ENCODE results near the gene MYBPC2.

MYBPC2 gene

GRCh38 chr19:50481351-50482149 lies 48.9 kb downstream of the MYBPC2 start:
- no peak for DNase-seq (ENCODE audit: low read depth in 2 of 2)

GRCh38 chr19:50482271-50482855 lies 49.7 kb downstream of the MYBPC2 start:
- no peak for DNase-seq (ENCODE audit: low read depth in 2 of 2)

GRCh38 chr19:50482916-50483315 lies 50.2 kb downstream of the MYBPC2 start:
- no peak for DNase-seq (ENCODE audit: low read depth in 2 of 2)

- no peak for DNase-seq (ENCODE audit: low read depth in 2 of 2)
Observed at GRCh38 chr19:50485284-50485955, 52.7 kb downstream of the MYBPC2 start.

GRCh38 chr19:50486823-50487515 lies 54.3 kb downstream of the MYBPC2 start:
- peak in 1 of 2 donors; percentile 30 for DNase-seq (ENCODE audit: low read depth in 2 of 2)

GRCh38 chr19:50488389-50489194 lies 55.9 kb downstream of the MYBPC2 start:
- no peak for DNase-seq (ENCODE audit: low read depth in 2 of 2)

GRCh38 chr19:50489461-50490011 lies 56.8 kb downstream of the MYBPC2 start:
- no peak for DNase-seq (ENCODE audit: low read depth in 2 of 2)

GRCh38 chr19:50490411-50490811 lies 57.7 kb downstream of the MYBPC2 start:
- no peak for DNase-seq (ENCODE audit: low read depth in 2 of 2)

- DNase-seq (ENCODE audit: low read depth in 2 of 2) = no peak
Observed at GRCh38 chr19:50490991-50491472, 58.3 kb downstream of the MYBPC2 start.

GRCh38 chr19:50492303-50493052 lies 59.8 kb downstream of the MYBPC2 start:
- DNase-seq (ENCODE audit: low read depth in 2 of 2) = no peak

- DNase-seq (ENCODE audit: low read depth in 2 of 2) = no peak
Observed at GRCh38 chr19:50493171-50493570, 60.5 kb downstream of the MYBPC2 start.

- DNase-seq (ENCODE audit: low read depth in 2 of 2) = no peak
Observed at GRCh38 chr19:50494186-50495019, 61.7 kb downstream of the MYBPC2 start.

GRCh38 chr19:50495020-50495531 lies 62.4 kb downstream of the MYBPC2 start:
- DNase-seq (ENCODE audit: low read depth in 2 of 2) = no peak

GRCh38 chr19:50496189-50497021 lies 63.7 kb downstream of the MYBPC2 start:
- no peak for DNase-seq (ENCODE audit: low read depth in 2 of 2)

- no peak for DNase-seq (ENCODE audit: low read depth in 2 of 2)
Observed at GRCh38 chr19:50497022-50497405, 64.3 kb downstream of the MYBPC2 start.

- DNase-seq (ENCODE audit: low read depth in 2 of 2) = no peak
Observed at GRCh38 chr19:50498219-50499056, 65.7 kb downstream of the MYBPC2 start.

GRCh38 chr19:50500060-50500752 lies 67.5 kb downstream of the MYBPC2 start:
- no peak for DNase-seq (ENCODE audit: low read depth in 2 of 2)

Measured in stimulated activated CD4-positive, alpha-beta T cell treated with anti-CD3 and anti-CD28 coated beads, Interleukin-1b, Interleukin-23, amount 100 ng/mL, for 1 hour (primary cell).